ENCODE data around the gene PLSCR4. TPM values are rescaled to one million over a fixed set of nuclear protein-coding genes. Genes with fewer than 3 reads are reported as not detected.

Gene PLSCR4
- total RNA-seq, 1 donor from 2014 or later: 17.5 TPM

GRCh38 chr3:146271180-146271579, 20.3 kb upstream of the PLSCR4 start:
- Mint-ChIP-seq H3K4me3 (ENCODE audit: unreplicated experiment) (no peak overlapping the region), H3K27ac (ENCODE audit: unreplicated experiment) (no peak overlapping the region), H3K4me1 (ENCODE audit: low read depth) (peaks cover 22% of the 10 kb centered on the region), H3K27me3 (ENCODE audit: low read depth) (no peaks in the 10 kb centered on the region), H3K9me3 (ENCODE audit: low read depth) (peaks cover 4% of the 10 kb centered on the region), H3K36me3 (ENCODE audit: low read depth) (no peaks in the 10 kb centered on the region)
- TF ChIP-seq CTCF (IDR thresholded peaks at IDR 0.05): no peak
- no peak for DNase-seq (ENCODE audit: low spot score)

GRCh38 chr3:146269271-146269670, 18.4 kb upstream of the PLSCR4 start:
- DNase-seq (ENCODE audit: low spot score): no peak
- no peak overlapping the region for H3K27ac Mint-ChIP-seq (ENCODE audit: unreplicated experiment)

GRCh38 chr3:146268535-146269219, 17.8 kb upstream of the PLSCR4 start:
- Mint-ChIP-seq H3K4me3 (ENCODE audit: unreplicated experiment) (no peak overlapping the region), H3K27ac (ENCODE audit: unreplicated experiment) (no peak overlapping the region), H3K27me3 (ENCODE audit: low read depth) (no peaks in the 10 kb centered on the region), H3K36me3 (ENCODE audit: low read depth) (no peaks in the 10 kb centered on the region), H3K4me1 (ENCODE audit: low read depth) (peaks cover 3% of the 10 kb centered on the region), H3K9me3 (ENCODE audit: low read depth) (peaks cover 4% of the 10 kb centered on the region)
- TF ChIP-seq CTCF (IDR thresholded peaks at IDR 0.05): no peak
- no peak for DNase-seq (ENCODE audit: low spot score)

More at GRCh38 chr3:146269271-146269670, 18.4 kb upstream of the PLSCR4 start:
- Mint-ChIP-seq H3K4me1 (ENCODE audit: low read depth) (peaks cover 3% of the 10 kb centered on the region), H3K27me3 (ENCODE audit: low read depth) (no peaks in the 10 kb centered on the region), H3K36me3 (ENCODE audit: low read depth) (no peaks in the 10 kb centered on the region), H3K4me3 (ENCODE audit: unreplicated experiment) (no peak overlapping the region), H3K9me3 (ENCODE audit: low read depth) (peaks cover 4% of the 10 kb centered on the region)
- TF ChIP-seq CTCF (IDR thresholded peaks at IDR 0.05): no peak

DNA sequence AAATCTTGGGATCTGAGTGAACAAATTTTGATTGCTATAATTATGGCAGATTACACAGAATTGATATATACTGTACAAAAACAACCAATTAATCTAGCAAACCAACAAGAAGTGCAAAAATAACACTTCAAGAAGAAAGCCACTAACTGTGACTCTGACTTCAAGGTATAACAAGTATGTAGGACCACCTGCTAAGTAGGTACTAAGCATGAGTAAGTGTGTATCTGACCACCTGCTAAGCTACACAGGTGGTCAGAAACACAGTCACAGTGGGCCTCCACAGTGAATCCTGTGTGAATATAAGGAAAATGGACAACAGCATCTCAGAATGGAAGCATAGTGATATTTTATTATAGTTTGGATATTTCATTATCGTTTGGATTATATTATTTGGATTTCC, 14.8 kb upstream of the PLSCR4 start:
- H3K27me3 Mint-ChIP-seq (ENCODE audit: low read depth): no peaks in the 10 kb centered on the region
- H3K4me3 Mint-ChIP-seq (ENCODE audit: unreplicated experiment): no peak overlapping the region
- H3K36me3 Mint-ChIP-seq (ENCODE audit: low read depth): no peaks in the 10 kb centered on the region
- H3K27ac Mint-ChIP-seq (ENCODE audit: unreplicated experiment): no peak overlapping the region
- no peak for TF ChIP-seq CTCF (IDR thresholded peaks at IDR 0.05)
- H3K9me3 Mint-ChIP-seq (ENCODE audit: low read depth): peaks cover 4% of the 10 kb centered on the region
- peaks cover 6% of the 10 kb centered on the region for H3K4me1 Mint-ChIP-seq (ENCODE audit: low read depth)
- DNase-seq (ENCODE audit: low spot score): no peak

GRCh38 chr3:146262371-146263110, 11.6 kb upstream of the PLSCR4 start:
- H3K27me3 Mint-ChIP-seq (ENCODE audit: low read depth): no peaks in the 10 kb centered on the region
- no peak for DNase-seq (ENCODE audit: low spot score)
- H3K4me1 Mint-ChIP-seq (ENCODE audit: low read depth): peaks cover 6% of the 10 kb centered on the region
- no peaks in the 10 kb centered on the region for H3K36me3 Mint-ChIP-seq (ENCODE audit: low read depth)
- no peaks in the 10 kb centered on the region for H3K9me3 Mint-ChIP-seq (ENCODE audit: low read depth)
- TF ChIP-seq CTCF (IDR thresholded peaks at IDR 0.05): no peak
- no peak overlapping the region for H3K4me3 Mint-ChIP-seq (ENCODE audit: unreplicated experiment)
- H3K27ac Mint-ChIP-seq (ENCODE audit: unreplicated experiment): no peak overlapping the region

All from chondrocyte (in vitro differentiated cells).